ENCODE data around the gene PIEZO2. TPM values are rescaled to one million over a fixed set of nuclear protein-coding genes. Genes with fewer than 3 reads are reported as not detected.

Gene PIEZO2
- polyA plus RNA-seq, 1 donor (not counting 4 experiments of a cell fraction or from before 2014, with no cell fraction given), result not detected

DNA sequence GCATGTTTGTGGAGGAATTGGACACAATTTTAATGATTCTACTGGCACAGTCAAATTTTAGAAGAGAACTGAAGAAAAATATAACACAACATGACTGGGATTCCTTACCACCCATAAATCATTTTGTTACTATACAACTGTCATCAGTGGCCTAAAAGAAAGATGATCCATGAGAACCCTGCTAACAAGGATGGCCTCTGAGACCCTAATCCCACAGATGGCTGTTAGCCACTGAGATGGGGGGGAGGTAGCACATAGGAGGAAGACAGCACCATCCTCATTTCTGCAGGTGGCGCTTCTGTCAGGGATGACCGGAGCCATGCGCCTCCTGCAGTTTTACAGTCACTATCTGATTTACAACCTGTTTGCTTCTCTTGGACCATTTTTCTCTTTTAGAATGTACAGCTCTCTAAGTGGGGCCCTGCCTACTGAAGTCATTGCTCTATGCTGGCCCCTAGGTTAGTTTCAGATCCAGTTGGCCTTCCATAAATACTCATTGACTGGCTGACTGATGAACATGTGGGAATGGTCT, 343.7 kb downstream of the PIEZO2 start:
- H3K4me3 ChIP-seq (ENCODE audit: control insufficient read depth in 2 of 3, extremely low read depth in 1 of 3, insufficient read depth in 2 of 3, low read depth in 1 of 3, low read length in 3 of 3), result no peak overlapping the region
- H3K27ac ChIP-seq (ENCODE audit: control insufficient read depth, insufficient read depth, low read length), result no peak overlapping the region
- no peaks in the 10 kb centered on the region for H3K79me2 ChIP-seq (ENCODE audit: control insufficient read depth, insufficient read depth, low read length)
- no peak overlapping the region for H3K4me2 ChIP-seq (ENCODE audit: control insufficient read depth, extremely low read depth, insufficient read depth, low read depth, low read length)
- no peak for DNase-seq (ENCODE audit: low read depth, low spot score)
- no peak overlapping the region for H3K9ac ChIP-seq (ENCODE audit: control insufficient read depth, extremely low read depth, insufficient read depth, low read length)
- no peaks in the 10 kb centered on the region for H3K4me1 ChIP-seq (ENCODE audit: control insufficient read depth, extremely low read depth, insufficient read depth, low read length)
- H3K27me3 ChIP-seq (ENCODE audit: control insufficient read depth, extremely low read depth, insufficient read depth, low read length), result no peaks in the 10 kb centered on the region
- H2AFZ ChIP-seq (ENCODE audit: control insufficient read depth, low read length), result no peak overlapping the region
- H4K20me1 ChIP-seq (ENCODE audit: control insufficient read depth, extremely low read depth, insufficient read depth, low read length), result no peaks in the 10 kb centered on the region
- dilution Hi-C loops (cut with MboI; ENCODE audit: extremely low pct_ligation_motif_present, low sequenced_read_pairs), result no loop called here
- no peaks in the 10 kb centered on the region for H3K36me3 ChIP-seq (ENCODE audit: control insufficient read depth in 2 of 2, extremely low read depth in 1 of 2, insufficient read depth in 2 of 2, low read length in 2 of 2)
- H3K9me3 ChIP-seq (ENCODE audit: control insufficient read depth, low read depth, low read length), result no peaks in the 10 kb centered on the region
- no peak for TF ChIP-seq EZH2 (IDR thresholded peaks at IDR 0.05; ENCODE audit: low read length)
- TF ChIP-seq, protein P1, sequence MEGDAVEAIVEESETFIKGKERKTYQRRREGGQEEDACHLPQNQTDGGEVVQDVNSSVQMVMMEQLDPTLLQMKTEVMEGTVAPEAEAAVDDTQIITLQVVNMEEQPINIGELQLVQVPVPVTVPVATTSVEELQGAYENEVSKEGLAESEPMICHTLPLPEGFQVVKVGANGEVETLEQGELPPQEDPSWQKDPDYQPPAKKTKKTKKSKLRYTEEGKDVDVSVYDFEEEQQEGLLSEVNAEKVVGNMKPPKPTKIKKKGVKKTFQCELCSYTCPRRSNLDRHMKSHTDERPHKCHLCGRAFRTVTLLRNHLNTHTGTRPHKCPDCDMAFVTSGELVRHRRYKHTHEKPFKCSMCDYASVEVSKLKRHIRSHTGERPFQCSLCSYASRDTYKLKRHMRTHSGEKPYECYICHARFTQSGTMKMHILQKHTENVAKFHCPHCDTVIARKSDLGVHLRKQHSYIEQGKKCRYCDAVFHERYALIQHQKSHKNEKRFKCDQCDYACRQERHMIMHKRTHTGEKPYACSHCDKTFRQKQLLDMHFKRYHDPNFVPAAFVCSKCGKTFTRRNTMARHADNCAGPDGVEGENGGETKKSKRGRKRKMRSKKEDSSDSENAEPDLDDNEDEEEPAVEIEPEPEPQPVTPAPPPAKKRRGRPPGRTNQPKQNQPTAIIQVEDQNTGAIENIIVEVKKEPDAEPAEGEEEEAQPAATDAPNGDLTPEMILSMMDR (optimal IDR thresholded peaks at IDR 0.05 in 1 of 3, IDR thresholded peaks at IDR 0.05 in 1 of 3, conservative IDR thresholded peaks at IDR 0.05 in 1 of 3; ENCODE audit: extremely low read depth in 1 of 3, insufficient read depth in 2 of 3, low read length in 3 of 3), result no peak
- FAIRE-seq, result no peak
- no peaks in the 10 kb centered on the region for H3K9me1 ChIP-seq (ENCODE audit: control insufficient read depth, extremely low read depth, insufficient read depth, low read length)

DNA sequence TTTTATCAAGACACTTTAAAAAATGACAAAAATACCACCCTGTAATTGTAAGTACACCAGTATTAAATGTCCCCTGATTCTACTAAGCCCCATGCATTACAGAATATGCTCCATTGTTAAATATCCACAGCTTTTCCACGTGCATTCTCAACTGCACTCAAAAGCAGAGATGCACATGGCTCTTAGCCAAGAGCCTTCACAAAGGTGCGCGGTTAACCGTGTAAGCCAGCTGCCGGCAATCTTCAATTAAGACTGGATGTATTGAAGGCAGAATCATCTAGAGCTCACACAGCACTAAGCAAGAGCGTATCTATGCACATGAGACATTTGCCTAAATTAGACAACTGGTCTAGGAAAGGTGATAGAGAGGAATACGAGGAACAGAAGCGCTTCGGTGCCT, 345.2 kb downstream of the PIEZO2 start:
- Histone ChIP-seq H3K4me1 (ENCODE audit: control insufficient read depth, extremely low read depth, insufficient read depth, low read length) (no peaks in the 10 kb centered on the region), H3K27ac (ENCODE audit: control insufficient read depth, insufficient read depth, low read length) (no peak overlapping the region), H3K27me3 (ENCODE audit: control insufficient read depth, extremely low read depth, insufficient read depth, low read length) (no peaks in the 10 kb centered on the region), H4K20me1 (ENCODE audit: control insufficient read depth, extremely low read depth, insufficient read depth, low read length) (no peaks in the 10 kb centered on the region), H3K36me3 (ENCODE audit: control insufficient read depth in 2 of 2, extremely low read depth in 1 of 2, insufficient read depth in 2 of 2, low read length in 2 of 2) (no peaks in the 10 kb centered on the region), H3K9me3 (ENCODE audit: control insufficient read depth, low read depth, low read length) (no peaks in the 10 kb centered on the region), H3K79me2 (ENCODE audit: control insufficient read depth, insufficient read depth, low read length) (no peaks in the 10 kb centered on the region), H3K4me2 (ENCODE audit: control insufficient read depth, extremely low read depth, insufficient read depth, low read depth, low read length) (no peak overlapping the region), H3K9me1 (ENCODE audit: control insufficient read depth, extremely low read depth, insufficient read depth, low read length) (no peaks in the 10 kb centered on the region), H3K4me3 (ENCODE audit: control insufficient read depth in 2 of 3, extremely low read depth in 1 of 3, insufficient read depth in 2 of 3, low read depth in 1 of 3, low read length in 3 of 3) (no peak overlapping the region), H3K9ac (ENCODE audit: control insufficient read depth, extremely low read depth, insufficient read depth, low read length) (no peak overlapping the region), H2AFZ (ENCODE audit: control insufficient read depth, low read length) (no peak overlapping the region)
- FAIRE-seq (no peak), DNase-seq (ENCODE audit: low read depth, low spot score) (no peak)
- TF ChIP-seq, protein P1 (optimal IDR thresholded peaks at IDR 0.05 in 1 of 3, IDR thresholded peaks at IDR 0.05 in 1 of 3, conservative IDR thresholded peaks at IDR 0.05 in 1 of 3; ENCODE audit: extremely low read depth in 1 of 3, insufficient read depth in 2 of 3, low read length in 3 of 3), result no peak
- no peak for TF ChIP-seq EZH2 (IDR thresholded peaks at IDR 0.05; ENCODE audit: low read length)
- dilution Hi-C loops (cut with MboI; ENCODE audit: extremely low pct_ligation_motif_present, low sequenced_read_pairs), result no loop called here

Measured in keratinocyte (primary cell).